ENCODE data around the gene SLC2A6.

Gene SLC2A6

GRCh38 chr9:133491656-133491925, 12.7 kb upstream of the SLC2A6 start:
- Histone ChIP-seq H3K27ac (ENCODE audit: low read depth, low read length, poor library complexity, severe bottlenecking) (no peak overlapping the region), H2AFZ (ENCODE audit: low read length) (no peak overlapping the region), H3K36me3 (ENCODE audit: insufficient read depth, low read length) (no peaks in the 10 kb centered on the region), H3K4me2 (ENCODE audit: low read length) (no peak overlapping the region), H3K9ac (ENCODE audit: low read length) (no peak overlapping the region), H3K79me2 (ENCODE audit: insufficient read depth, low read length) (no peaks in the 10 kb centered on the region), H3K9me3 (ENCODE audit: low read length) (no peaks in the 10 kb centered on the region), H3K4me3 (ENCODE audit: low read depth, low read length, poor library complexity, severe bottlenecking) (no peak overlapping the region), H3K27me3 (ENCODE audit: insufficient read depth, low read length) (peaks cover 7% of the 10 kb centered on the region; the same call in 1 of the 2 replicates), H3K9me2 (ENCODE audit: low read depth, low read length) (no peaks in the 10 kb centered on the region), H3F3A (ENCODE audit: insufficient read depth, low read length) (no peaks in the 10 kb centered on the region), H4K20me1 (ENCODE audit: insufficient read depth, low read length) (no peaks in the 10 kb centered on the region), H3K4me1 (ENCODE audit: insufficient read depth, low read length, severe bottlenecking) (no peaks in the 10 kb centered on the region)
- TF ChIP-seq EZH2 (IDR thresholded peaks at IDR 0.05; ENCODE audit: borderline replicate concordance, low read length) = no peak
- TF ChIP-seq CTCF (IDR thresholded peaks at IDR 0.05; ENCODE audit: low read length) = no peak

GRCh38 chr9:133490865-133491655, 12.2 kb upstream of the SLC2A6 start:
- H3K36me3 ChIP-seq (ENCODE audit: insufficient read depth, low read length) = no peaks in the 10 kb centered on the region
- H3K4me1 ChIP-seq (ENCODE audit: insufficient read depth, low read length, severe bottlenecking) = peaks cover 3% of the 10 kb centered on the region
- H3K9me2 ChIP-seq (ENCODE audit: low read depth, low read length) = no peaks in the 10 kb centered on the region
- TF ChIP-seq CTCF (IDR thresholded peaks at IDR 0.05; ENCODE audit: low read length) (no peak), EZH2 (IDR thresholded peaks at IDR 0.05; ENCODE audit: borderline replicate concordance, low read length) (no peak)
- no peak overlapping the region for H3K4me3 ChIP-seq (ENCODE audit: low read depth, low read length, poor library complexity, severe bottlenecking)
- H3F3A ChIP-seq (ENCODE audit: insufficient read depth, low read length) = no peaks in the 10 kb centered on the region
- H3K4me2 ChIP-seq (ENCODE audit: low read length) = no peak overlapping the region
- no peak overlapping the region for H2AFZ ChIP-seq (ENCODE audit: low read length)
- H3K27me3 ChIP-seq (ENCODE audit: insufficient read depth, low read length) = peaks cover 7% of the 10 kb centered on the region; the same call in 1 of the 2 replicates
- H4K20me1 ChIP-seq (ENCODE audit: insufficient read depth, low read length) = no peaks in the 10 kb centered on the region
- H3K79me2 ChIP-seq (ENCODE audit: insufficient read depth, low read length) = no peaks in the 10 kb centered on the region
- no peak overlapping the region for H3K9ac ChIP-seq (ENCODE audit: low read length)
- no peak overlapping the region for H3K27ac ChIP-seq (ENCODE audit: low read depth, low read length, poor library complexity, severe bottlenecking)
- H3K9me3 ChIP-seq (ENCODE audit: low read length) = no peaks in the 10 kb centered on the region

GRCh38 chr9:133490201-133490681, 11.3 kb upstream of the SLC2A6 start:
- 0 out of 2 replicates have a peak, but pooled peaks cover 7% of the 10 kb centered on the region for H3K27me3 ChIP-seq (ENCODE audit: insufficient read depth, low read length)

More at GRCh38 chr9:133490201-133490681, 11.3 kb upstream of the SLC2A6 start:
- TF ChIP-seq CTCF (IDR thresholded peaks at IDR 0.05; ENCODE audit: low read length) = no peak
- no peak for TF ChIP-seq EZH2 (IDR thresholded peaks at IDR 0.05; ENCODE audit: borderline replicate concordance, low read length)
- Histone ChIP-seq H3K27ac (ENCODE audit: low read depth, low read length, poor library complexity, severe bottlenecking) (no peak overlapping the region), H3K4me1 (ENCODE audit: insufficient read depth, low read length, severe bottlenecking) (peaks cover 8% of the 10 kb centered on the region), H3K9me3 (ENCODE audit: low read length) (no peaks in the 10 kb centered on the region), H4K20me1 (ENCODE audit: insufficient read depth, low read length) (no peaks in the 10 kb centered on the region), H3K79me2 (ENCODE audit: insufficient read depth, low read length) (no peaks in the 10 kb centered on the region), H3K9ac (ENCODE audit: low read length) (no peak overlapping the region), H3K36me3 (ENCODE audit: insufficient read depth, low read length) (no peaks in the 10 kb centered on the region), H2AFZ (ENCODE audit: low read length) (no peak overlapping the region), H3K4me2 (ENCODE audit: low read length) (no peak overlapping the region), H3K4me3 (ENCODE audit: low read depth, low read length, poor library complexity, severe bottlenecking) (no peak overlapping the region), H3K9me2 (ENCODE audit: low read depth, low read length) (no peaks in the 10 kb centered on the region), H3F3A (ENCODE audit: insufficient read depth, low read length) (no peaks in the 10 kb centered on the region)

Data from OCI-LY1 (cell line).